ENCODE measurements around the gene TRIP12.
"Not testable (repeated sequence)": the region's sequence is repeated elsewhere in the genome, so short reads cannot be mapped to it uniquely, and the experiment has no call there.

Gene TRIP12

GRCh38 chr2:229921892-229922448, at the start of gene TRIP12:
Gene TRIP12 (minus strand): TSS chr2:229922009. CDS start chr2:229880079, 41,930 bp downstream.
- DNase-seq = peak; percentile 92

DNA sequence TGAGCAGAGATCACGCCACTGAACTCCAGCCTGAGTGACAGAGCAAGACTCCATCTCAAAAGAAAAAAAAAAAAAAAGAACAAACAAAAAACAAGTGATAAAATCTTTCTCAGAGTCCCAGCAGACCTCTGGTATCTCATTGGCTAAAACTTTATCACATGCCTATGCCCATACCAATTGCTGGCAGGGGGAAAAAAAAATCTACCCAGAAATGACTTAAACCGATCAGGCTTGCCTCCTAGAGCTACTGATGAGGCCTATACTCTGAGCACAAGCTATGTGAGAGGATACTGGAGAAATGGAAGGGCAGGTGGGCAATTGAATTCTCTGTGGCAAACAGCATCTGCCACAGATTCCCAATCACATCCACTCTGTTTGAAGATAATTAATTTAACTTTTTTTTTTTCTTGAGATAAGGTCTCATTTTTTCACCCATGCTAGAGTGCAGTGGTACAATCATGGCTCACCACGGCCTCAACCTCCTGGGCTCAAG, 49.5 kb upstream of the TRIP12 start:
- DNase-seq = no peak

DNA sequence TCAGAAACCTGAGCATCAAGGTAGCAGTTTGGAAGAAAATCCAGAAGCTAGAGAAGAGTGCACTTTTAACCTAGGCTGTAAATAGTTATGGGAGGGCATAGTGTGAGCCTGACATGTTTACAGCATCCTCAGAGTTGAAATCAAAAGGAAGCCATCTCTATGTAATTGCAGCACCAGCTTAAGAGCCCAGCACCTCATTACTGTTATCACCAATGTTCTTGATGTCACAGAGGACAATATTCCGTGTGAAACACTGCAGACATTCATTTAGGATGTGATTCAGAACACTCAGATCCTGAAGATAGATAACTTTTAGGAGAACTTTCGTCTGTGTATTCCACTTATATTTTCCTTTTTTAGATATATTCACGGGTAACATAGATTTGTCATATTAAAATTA, 48.6 kb upstream of the TRIP12 start:
- DNase-seq = no peak

DNA sequence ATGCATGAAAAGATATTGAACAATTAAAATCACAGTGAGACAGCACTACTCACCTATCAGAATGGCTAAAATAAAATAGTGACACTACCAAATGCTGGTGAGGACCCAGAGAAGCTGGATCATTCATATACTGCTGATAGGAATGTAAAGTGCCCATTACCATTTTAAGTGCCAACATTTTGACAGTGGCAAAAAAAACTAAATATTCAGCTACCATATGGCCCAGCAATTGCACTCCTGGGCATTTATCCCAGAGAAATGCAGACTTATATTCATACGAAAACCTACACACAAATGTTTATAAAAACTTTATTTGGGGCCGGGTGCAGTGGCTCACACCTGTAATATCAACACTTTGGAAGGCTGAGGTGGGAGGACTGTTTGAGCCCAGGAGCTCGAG, 48.1 kb upstream of the TRIP12 start:
- no peak for DNase-seq

GRCh38 chr2:229963596-229963995, 41.8 kb upstream of the TRIP12 start:
- DNase-seq = not testable (repeated sequence)

DNA sequence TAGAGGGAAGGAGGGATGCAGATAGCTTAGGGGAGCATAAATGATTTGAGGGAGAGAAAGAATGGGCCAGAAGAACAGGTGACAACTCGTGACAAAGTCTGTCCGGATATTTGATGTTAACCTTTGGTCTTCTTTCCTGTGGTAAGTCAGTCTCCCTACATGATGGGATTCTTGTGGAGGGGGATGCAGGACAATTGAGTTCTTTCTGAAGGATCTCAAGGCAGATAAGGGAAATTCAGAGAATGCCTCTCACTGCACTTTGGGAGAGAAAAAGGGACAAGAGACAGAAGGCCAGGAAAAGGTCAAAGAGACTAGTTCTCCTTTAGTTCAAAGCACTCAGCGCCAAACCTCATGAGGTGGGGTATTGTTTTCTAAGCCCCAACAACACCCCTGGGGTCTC, 34.7 kb upstream of the TRIP12 start:
- DNase-seq = no peak

DNA sequence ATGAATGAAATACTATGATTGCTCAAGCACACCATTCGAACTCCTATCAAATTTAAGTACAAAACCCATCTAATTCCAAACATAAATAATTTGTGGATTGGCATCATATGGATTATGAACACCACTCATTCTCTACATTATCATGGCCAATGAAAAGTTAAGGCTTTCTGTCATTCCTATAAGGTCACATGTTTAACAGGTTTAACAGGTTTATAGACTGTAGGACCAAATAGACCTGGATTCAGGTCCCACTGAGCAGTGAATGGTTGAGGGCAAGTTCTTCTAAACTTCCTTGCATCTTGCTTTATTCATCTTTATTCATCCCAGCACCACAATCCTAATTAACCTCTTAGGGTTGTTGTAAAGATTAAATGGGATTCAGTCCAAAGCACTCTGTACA, 33.9 kb upstream of the TRIP12 start:
- no peak for DNase-seq

DNA sequence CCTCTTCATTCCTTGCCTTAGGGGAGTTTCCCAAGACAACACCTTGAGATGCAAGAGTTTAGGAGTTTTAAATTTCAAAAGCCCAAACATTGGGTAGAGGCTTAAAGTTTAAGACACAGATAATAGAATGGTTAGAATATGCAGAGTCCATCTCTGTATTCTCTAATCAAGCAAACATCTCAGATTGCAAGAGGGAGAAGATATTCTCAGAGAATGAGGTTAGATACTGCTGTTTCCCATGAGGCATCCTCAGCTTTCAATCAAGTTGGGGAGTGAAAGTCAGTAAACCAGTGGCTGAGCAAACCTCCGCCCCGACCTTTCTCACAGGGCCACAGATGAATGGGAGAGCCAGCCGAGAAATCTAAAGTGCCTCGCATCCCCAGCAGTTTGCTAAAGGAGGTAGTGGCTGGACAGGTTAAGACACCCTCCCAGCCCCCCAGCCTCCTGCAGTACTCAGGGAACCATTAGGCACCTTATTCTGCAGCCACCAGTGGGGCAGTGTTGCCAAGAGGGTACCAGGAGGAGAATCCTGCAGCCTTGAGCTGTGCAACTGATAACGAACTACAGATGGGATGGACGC, 30.5 kb upstream of the TRIP12 start:
- no peak for DNase-seq

- peak; percentile 13 for DNase-seq
Observed at GRCh38 chr2:229947544-229947943, 25.7 kb upstream of the TRIP12 start.

DNA sequence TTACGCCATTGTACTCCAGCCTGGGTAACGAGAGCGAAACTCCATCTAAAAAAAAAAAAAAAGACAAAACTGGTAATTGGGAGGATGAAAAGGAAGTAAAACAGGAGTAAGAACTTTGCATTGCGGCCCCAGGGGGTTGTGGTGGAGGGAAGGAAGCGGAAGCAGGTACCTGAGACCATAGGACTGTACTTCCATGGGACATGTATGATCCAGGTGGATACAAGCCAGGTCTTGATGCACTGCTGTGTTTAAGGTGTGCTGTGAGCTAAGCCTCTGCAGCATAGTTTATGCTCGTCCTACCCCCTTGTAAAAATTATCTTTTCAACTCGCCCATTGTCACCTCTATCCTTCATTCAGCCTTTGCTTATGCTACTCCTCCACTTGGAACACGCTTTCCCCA, 24.2 kb upstream of the TRIP12 start:
- DNase-seq = no peak

DNA sequence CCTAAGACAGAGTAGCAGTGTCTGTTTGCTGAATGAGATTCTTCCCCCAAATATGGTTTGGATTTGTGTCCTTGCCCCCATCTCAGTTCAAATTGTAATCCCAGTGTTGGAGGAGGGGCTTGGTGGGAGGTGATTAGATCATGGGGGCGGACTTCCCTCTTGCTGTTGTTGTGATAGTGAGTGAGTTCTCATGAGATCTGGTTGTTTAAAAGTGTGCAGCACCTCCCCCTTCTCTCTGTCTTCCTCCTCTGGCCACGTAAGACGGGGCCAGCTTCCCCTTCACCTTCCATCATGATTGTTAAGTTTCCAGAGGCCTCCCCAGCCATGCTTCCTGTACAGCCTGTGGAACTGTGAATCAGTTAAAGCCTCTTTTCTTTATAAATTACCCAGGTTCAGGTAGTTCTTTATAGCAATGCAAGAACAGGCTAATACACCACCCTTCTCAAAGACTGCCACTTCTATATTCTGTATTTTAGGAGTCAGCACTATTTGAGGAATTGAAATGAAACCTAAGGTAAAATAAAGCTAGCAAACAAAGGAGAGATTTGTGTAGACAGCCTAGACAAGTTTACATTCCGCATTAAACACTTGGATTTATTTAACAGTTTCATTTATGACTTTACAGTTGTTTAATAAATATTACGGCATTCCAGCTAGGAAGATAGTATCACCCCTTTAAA, 22.1 kb upstream of the TRIP12 start:
- DNase-seq = no peak

GRCh38 chr2:229943171-229943570, 21.4 kb upstream of the TRIP12 start:
- no peak for DNase-seq

DNA sequence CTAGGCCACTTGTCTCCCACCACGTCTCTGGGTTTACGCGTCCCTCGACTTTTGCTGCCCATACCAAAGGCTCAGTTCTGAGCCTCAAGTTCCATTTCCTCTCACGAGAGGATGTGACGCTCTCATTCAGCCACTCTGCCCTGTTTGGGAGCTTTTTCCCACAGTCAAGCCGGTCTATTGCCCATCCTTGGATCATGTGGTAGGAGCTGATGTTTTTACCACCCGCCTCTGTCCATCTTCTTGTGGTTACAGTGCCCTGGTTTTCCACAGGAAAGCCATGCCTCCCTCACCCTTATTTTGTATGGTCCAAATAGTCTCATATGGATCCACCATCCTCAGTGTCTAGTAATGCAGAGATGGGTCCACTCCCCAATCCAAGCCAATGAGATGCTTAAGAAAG, 20.9 kb upstream of the TRIP12 start:
- no peak for DNase-seq

GRCh38 chr2:229937537-229937936, 15.7 kb upstream of the TRIP12 start:
- no peak for DNase-seq

DNA sequence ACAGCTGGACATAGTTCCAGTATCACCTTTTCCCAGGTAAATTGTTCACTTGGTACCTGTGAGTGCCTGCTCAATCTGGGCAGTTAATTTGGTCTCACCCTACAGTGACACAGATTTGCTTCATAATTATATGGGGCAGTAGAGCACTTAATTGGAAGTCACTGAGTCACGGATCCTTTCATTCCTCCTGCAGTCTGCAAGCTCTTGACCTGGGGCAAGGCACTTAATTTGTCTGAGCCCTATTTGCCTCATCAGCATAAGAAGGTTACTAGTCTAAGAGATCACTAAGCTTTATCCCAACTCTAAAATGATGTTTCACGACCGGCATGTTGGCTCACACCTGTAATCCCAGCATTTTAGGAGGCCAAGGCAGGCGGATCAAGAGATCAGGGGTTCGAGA, 9.4 kb upstream of the TRIP12 start:
- DNase-seq = no peak

- DNase-seq = no peak
Observed at GRCh38 chr2:229930656-229931055, 8.8 kb upstream of the TRIP12 start.

- no peak for DNase-seq
Observed at GRCh38 chr2:229927817-229928321, 6.1 kb upstream of the TRIP12 start.

DNA sequence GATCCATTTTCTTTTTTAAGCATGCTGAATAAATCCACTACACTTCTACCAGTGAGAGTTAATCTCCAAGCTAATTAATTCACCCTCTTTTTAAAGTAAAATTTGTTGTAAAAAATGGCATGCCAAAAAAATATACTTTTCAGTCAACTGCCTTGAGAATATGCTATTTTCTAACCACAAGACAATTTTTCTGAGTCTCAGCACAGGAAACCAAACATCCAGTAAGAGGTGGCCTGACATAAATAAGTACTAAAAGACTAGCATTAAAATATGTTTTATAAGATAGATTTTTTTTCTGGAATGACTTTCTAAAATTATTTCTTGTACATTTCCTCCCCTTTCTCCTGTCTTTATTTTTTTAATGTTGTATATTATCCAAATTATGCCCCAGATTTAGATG, 3.4 kb upstream of the TRIP12 start:
- DNase-seq = no peak

DNA sequence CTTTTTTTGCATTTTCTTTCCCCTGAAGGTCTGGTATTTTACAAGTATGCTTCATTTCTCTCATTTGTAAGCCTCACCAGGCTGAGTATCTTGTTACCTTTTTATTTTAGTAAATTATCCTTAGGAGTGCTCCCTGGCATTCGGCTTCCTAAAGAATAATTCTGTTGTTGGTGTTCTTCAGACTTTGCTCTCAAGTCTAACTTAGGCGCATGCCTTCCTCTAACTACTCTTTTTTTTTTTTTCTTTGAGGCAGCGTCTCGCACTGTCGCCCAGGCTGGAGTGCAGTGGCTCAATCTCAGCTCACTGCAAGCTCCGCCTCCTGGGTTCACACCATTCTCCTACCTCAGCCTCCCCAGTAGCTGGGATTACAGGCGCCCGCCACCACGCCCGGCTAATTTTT, 2.7 kb upstream of the TRIP12 start:
- DNase-seq = not testable (repeated sequence)

DNA sequence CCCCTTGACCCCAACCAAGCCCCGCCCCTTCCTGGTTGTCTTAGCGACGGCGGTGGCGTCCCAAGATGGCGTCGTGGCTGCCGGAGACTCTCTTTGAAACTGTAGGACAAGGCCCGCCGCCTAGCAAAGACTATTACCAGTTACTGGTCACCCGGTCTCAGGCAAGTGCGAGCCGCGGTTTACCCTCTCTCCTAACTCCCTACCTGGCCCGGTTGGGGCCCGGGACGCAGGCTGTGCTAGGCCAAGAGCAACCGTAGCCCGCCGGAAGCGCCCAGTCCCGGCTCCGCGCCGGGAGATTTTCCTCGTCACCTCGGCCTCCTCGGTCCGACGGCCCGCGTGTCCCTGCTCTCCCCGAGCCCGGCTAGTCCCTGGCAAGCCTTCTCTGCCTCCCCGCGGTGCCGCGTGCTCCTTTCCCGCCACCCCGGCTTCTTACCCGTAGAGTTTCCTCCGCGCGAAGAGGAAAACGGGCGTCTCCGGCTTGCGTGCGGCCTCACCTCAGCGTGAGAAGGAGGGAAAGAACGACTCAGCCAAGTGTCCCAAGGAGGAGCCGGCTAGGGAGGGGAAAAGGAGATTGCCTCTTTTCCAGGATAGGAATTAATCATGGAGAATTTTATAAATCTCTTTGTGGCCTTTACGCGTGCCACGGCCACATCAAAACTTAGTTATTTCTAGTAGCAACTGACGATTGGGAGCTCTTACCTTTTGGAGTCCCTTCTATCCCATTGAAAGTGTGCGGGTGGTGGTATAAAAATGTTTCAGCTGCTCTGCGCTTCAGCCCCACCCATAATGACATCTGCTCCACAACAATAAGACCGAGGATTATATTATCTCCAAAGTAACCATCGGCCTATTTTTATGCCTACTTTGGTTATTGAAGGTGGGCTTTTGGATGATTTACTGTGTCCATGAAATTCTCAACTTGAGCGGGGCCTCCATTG, 909 bp upstream of the TRIP12 start, which contains the start of gene FBXO36:
Gene FBXO36, plus strand, starts transcription at position 55 of the 938 bp plus-strand sequence. Its CDS starts 11 bp downstream, at position 66.
- peak; percentile 91 for DNase-seq

GRCh38 chr2:229921101-229921891, 513 bp downstream of the TRIP12 start:
- peak; percentile 68 for DNase-seq

DNA sequence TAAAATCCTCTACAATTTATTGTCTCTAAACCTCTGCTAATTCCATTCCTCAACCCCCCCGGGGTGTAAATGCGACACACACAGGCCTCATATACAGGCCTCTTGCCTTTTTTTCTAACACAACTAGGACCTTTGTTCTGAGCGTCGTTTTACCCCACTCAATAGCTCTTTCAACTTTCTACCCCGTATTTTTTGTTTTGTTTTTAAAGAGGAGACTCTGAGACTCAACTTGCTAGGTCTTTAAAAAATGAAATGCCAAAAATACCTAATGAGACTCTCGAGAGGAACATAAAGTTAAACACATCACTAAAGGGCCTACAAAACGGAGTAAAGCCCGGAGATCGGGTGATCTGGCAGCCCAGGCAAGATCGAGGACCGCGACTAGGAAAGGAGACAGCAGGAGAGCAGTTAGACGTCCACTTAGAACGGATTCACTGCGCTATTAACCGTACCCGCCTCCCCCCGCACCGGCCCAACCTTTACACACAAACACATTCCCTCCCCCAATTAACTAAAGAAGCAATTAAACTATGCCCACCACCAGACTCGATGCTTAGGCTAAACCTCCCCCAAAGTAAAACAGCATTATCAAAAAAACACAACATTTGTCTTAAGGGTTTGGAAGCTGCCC, 1.7 kb downstream of the TRIP12 start:
- peak; percentile 30 for DNase-seq
